Brain microvascular endothelial cell (primary cell): ENCODE measurements around the gene MYO16.

ENCODE experiments used
- DNase-seq: peaks from one replicate; pipeline ENCODE4 v3.0.0-alpha.2; 2020
- H3K27ac ChIP-seq: fragments of 250-450 bp; sonication (Bioruptor Pico); 2 replicates; pipeline ENCODE4 v1.5.1; 2020; ENCODE audit warnings: mild to moderate bottlenecking, moderate library complexity
- H3K27me3 ChIP-seq: fragments of 250-450 bp; sonication (Bioruptor Pico); replicated peaks from 2 replicates; pipeline ENCODE4 v1.5.1; 2020; ENCODE audit warnings: mild to moderate bottlenecking
- H3K36me3 ChIP-seq: fragments of 250-450 bp; sonication (Bioruptor Pico); replicated peaks from 2 replicates; pipeline ENCODE4 v1.5.1; 2020; ENCODE audit warnings: mild to moderate bottlenecking
- H3K4me3 ChIP-seq: 2 replicates; pipeline ENCODE4 v1.5.1; 2011; ENCODE audit warnings: low read depth, mild to moderate bottlenecking, control low read depth, low read length, moderate library complexity
- CTCF ChIP-seq: IDR thresholded peaks from 2 replicates; pipeline ENCODE4 v1.5.1; 2011; ENCODE audit warnings: low read depth, mild to moderate bottlenecking, moderate library complexity, low read length, control low read depth, inconsistent platforms; ENCODE audit errors: missing control alignments
- in situ Hi-C: cut with HindIII; loops from 2 replicates; pipeline ENCODE4 v1.10.0; 2017; ENCODE audit warnings: low sequenced_read_pairs, low pct_ligation_motif_present

MYO16 gene

GRCh38 chr13:109101550-109102144 is 472.2 kb downstream of the MYO16 start:
- DNase-seq: no peak
- in situ Hi-C loops: no loop called here
- Histone ChIP-seq H3K36me3 (no peaks in the 10 kb centered on the region), H3K27ac (no peak overlapping the region), H3K4me3 (no peak overlapping the region), H3K27me3 (no peaks in the 10 kb centered on the region)
- no peak for TF ChIP-seq CTCF

GRCh38 chr13:109105899-109106298 is 476.5 kb downstream of the MYO16 start:
- DNase-seq: no peak
- no peaks in the 10 kb centered on the region for H3K27me3 ChIP-seq
- no peak overlapping the region for H3K27ac ChIP-seq
- no peak overlapping the region for H3K4me3 ChIP-seq
- in situ Hi-C loops: no loop called here
- no peak for TF ChIP-seq CTCF
- H3K36me3 ChIP-seq: no peaks in the 10 kb centered on the region

GRCh38 chr13:109110159-109110558 is 480.7 kb downstream of the MYO16 start:
- Histone ChIP-seq H3K27ac (no peak overlapping the region), H3K36me3 (no peaks in the 10 kb centered on the region), H3K27me3 (no peaks in the 10 kb centered on the region), H3K4me3 (no peak overlapping the region)
- TF ChIP-seq CTCF: no peak
- no peak for DNase-seq
- in situ Hi-C loops: no loop called here

GRCh38 chr13:109111141-109111540 is 481.7 kb downstream of the MYO16 start:
- in situ Hi-C loops: no loop called here
- TF ChIP-seq CTCF: no peak
- H3K27ac ChIP-seq: no peak overlapping the region
- no peaks in the 10 kb centered on the region for H3K27me3 ChIP-seq
- H3K36me3 ChIP-seq: no peaks in the 10 kb centered on the region
- DNase-seq: no peak
- H3K4me3 ChIP-seq: no peak overlapping the region

GRCh38 chr13:109113427-109113826 is 484.0 kb downstream of the MYO16 start:
- no peak for DNase-seq
- in situ Hi-C loops: no loop called here
- H3K36me3 ChIP-seq: no peaks in the 10 kb centered on the region
- H3K27ac ChIP-seq: no peak overlapping the region
- TF ChIP-seq CTCF: no peak
- H3K4me3 ChIP-seq: no peak overlapping the region
- no peaks in the 10 kb centered on the region for H3K27me3 ChIP-seq

- H3K27ac ChIP-seq: no peak overlapping the region
- H3K36me3 ChIP-seq: no peaks in the 10 kb centered on the region
- TF ChIP-seq CTCF: no peak
- no peaks in the 10 kb centered on the region for H3K27me3 ChIP-seq
- H3K4me3 ChIP-seq: no peak overlapping the region
- in situ Hi-C loops: no loop called here
- DNase-seq: no peak
Measured at GRCh38 chr13:109114162-109114561, 484.8 kb downstream of the MYO16 start.
